GM12865 (cell line): ENCODE data around the gene B4GALT3.
"Not testable (repeated sequence)": the region's sequence is repeated elsewhere in the genome, so short reads cannot be mapped to it uniquely, and the experiment has no call there.

Experiments
- DNase-seq: peaks from one replicate; pipeline ENCODE4 v3.0.0; 2010; ENCODE audit warnings: low read depth
- H3K4me3 ChIP-seq: 2 replicates; pipeline ENCODE4 v1.5.1; 2011; ENCODE audit warnings: mild to moderate bottlenecking, low read depth, low read length, control low read depth
- TF ChIP-seq, protein P1 (sequence below): IDR thresholded peaks from 2 replicates; pipeline ENCODE4 v1.5.1; 2011; ENCODE audit warnings: low read length, control low read depth, low read depth, inconsistent platforms; ENCODE audit not compliant: insufficient read depth; ENCODE audit errors: missing control alignments

B4GALT3 gene

DNA sequence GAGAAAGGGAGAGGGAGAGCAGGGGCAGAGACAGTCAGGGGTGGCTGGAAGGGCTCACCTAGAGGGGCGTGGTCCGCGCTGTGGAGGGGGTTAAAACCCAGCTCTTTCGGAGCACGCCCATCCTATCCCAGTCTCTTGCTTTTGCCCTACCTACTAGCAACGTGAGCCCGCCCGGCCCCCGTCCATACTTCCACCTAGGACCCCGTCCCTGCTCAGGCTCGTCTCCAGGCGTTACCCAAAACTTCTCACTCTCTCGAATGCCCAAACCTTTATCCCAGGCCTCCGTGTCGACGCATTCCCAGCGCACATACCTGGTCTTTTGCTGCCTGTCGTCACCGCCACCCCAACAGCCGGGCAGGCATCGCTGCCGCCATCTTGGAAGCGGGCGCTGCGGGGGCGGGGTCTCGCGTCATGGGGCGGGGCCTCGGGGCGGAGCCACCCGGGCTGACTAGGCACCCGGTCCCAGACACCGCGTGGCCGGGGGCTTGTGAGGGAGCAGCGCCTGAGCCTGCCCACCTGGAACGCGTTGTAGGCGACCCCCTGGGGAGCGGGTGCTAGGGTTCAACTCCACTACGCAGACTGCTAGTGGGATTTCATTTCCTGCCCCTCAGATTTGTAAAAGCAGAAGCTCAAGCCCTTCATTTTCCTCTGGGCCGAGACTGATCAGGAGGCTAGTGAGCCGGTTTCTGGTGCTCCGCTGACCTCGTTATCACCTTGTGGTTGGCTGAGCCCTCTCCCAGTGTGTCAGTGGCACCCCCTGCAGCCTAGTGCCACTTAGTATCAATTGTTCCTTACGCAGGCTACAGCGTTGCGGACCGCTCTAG is at the start of gene B4GALT3:
Gene B4GALT3 (minus strand): TSS at position 396 of the 824 bp plus-strand sequence. CDS start 1,447 bp downstream, outside the sequence.
- TF ChIP-seq, protein P1, sequence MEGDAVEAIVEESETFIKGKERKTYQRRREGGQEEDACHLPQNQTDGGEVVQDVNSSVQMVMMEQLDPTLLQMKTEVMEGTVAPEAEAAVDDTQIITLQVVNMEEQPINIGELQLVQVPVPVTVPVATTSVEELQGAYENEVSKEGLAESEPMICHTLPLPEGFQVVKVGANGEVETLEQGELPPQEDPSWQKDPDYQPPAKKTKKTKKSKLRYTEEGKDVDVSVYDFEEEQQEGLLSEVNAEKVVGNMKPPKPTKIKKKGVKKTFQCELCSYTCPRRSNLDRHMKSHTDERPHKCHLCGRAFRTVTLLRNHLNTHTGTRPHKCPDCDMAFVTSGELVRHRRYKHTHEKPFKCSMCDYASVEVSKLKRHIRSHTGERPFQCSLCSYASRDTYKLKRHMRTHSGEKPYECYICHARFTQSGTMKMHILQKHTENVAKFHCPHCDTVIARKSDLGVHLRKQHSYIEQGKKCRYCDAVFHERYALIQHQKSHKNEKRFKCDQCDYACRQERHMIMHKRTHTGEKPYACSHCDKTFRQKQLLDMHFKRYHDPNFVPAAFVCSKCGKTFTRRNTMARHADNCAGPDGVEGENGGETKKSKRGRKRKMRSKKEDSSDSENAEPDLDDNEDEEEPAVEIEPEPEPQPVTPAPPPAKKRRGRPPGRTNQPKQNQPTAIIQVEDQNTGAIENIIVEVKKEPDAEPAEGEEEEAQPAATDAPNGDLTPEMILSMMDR: no peak
- peak; percentile 90 for DNase-seq
- H3K4me3 ChIP-seq: peak within 1 kb of the TSS; percentile 74

DNA sequence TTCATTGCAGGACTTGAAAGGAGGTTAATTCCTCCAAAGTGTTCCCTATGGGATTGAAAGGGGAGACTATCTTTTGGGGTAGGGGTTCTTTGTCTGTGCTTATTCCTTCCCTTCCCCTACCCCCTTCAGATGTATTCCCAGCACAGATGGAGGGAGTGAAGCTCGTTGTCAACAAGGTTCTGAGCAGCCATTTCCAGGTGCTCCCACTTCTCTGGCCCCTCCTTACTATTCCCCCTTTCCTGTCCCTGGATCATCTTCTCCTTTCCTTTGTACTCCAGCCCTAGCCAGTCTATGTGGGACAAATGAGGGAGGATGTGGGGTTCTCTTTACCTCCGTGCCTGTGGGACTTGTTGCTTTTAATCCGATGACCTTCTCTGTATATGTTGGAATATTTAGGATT is 49.5 kb upstream of the B4GALT3 start:
- no peak for DNase-seq
- TF ChIP-seq, protein P1: no peak
- H3K4me3 ChIP-seq: peak overlapping the region; percentile 63

DNA sequence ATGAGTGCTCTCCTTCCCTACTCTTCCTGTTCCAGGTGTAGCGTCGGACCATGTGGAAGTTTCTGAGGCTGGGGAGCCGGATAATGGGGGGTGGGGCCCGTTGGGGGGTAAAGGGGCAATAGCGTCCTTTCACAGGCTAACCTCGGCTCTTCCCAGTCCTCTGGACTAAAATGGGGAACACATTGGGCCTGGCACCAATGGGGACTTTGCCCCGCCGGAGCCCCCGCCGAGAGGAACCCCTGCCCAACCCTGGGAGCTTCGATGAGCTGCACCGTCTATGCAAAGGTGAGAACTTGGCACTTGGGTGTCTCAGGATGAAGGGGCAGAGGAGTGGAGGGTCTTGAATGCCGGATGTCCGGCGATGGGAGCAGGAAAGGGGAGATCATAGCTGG is 49.0 kb upstream of the B4GALT3 start:
- TF ChIP-seq, protein P1: no peak
- peak overlapping the region; percentile 63 for H3K4me3 ChIP-seq
- DNase-seq: peak; percentile 32

DNA sequence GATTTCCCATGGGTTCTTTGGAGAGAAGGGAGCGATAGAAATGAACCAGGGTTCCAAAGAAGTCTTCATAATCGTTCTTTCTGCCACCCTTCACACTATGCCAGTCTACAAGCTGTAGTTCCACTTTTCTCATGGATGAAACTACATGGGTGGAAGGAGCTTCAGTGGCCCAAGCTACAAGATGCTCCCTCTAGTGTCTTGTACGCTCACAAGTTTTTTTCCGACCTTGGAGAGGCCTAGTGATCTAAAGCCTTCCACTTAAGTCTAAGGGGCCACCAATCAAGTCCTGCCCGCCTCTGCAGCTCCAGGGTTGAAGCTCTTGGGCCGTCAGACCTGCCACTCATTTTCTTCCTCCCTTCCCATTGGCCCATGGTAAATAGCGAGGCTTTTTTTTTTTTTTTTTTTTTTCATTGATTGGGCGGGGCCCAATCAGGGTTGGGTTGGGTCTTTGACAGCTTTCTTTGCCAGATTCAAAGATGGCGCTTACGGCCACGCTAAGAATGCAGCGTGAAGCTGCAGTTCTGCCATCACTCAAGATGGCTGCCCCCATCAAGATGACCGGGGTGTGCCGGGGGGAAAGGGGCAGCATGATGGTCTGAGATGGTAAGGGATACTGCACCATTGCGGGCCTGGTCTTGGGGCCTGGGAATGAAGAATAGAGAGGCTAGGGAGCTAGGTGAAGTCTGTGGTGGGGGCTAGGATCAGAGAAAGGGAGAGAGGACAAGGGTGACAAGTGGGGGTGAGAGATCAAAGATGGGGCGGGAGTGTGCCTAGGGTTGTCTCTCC is 48.4 kb upstream of the B4GALT3 start, which contains the start of gene TOMM40L:
Gene TOMM40L (plus strand): TSS at position 527 of the 786 bp plus-strand sequence. CDS start 430 bp downstream, outside the sequence.
- H3K4me3 ChIP-seq: peak within 1 kb of the TSS; percentile 63
- DNase-seq: peak; percentile 99
- TF ChIP-seq, protein P1: peak; percentile 56

DNA sequence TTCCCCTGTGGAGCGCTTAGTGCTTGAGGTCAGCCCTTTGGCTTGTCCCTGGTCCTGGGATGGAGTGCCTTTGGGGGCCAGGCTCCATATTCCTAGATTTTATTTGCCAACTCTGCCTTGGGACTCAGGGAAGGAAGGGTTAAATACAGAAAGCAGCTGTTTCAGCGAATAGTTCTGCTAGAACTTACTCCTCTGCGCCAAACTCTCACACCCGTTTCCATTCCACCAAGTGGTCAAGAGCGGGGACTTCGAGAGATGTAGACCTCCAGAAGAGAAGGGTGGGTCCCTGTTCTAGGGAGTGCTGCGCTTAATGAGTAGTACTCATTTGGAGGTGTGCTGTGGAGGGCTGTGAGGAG is 47.8 kb upstream of the B4GALT3 start:
- no peak for DNase-seq
- no peak overlapping the region for H3K4me3 ChIP-seq

DNA sequence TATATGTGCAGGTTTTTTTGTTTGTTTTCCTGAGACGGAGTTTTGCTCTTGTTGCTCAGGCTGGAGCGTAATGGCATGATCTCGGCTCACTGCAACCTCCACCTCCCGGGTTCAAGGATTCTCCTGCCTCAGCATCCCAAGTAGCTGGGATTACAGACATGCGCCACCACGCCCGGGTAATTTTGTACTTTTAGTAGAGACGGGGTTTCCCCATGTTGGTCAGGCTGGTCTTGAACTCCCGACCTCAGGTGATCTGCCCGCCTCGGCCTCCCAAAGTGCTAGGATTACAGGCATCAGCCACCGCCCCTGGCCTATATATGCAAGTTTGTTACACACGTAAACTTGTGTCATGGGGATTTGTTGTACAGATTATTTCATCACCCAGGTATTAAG is 47.4 kb upstream of the B4GALT3 start:
- not testable (repeated sequence) for H3K4me3 ChIP-seq, DNase-seq

More for the DNA sequence above, 47.8 kb upstream of the B4GALT3 start:
- TF ChIP-seq, protein P1: no peak

DNA sequence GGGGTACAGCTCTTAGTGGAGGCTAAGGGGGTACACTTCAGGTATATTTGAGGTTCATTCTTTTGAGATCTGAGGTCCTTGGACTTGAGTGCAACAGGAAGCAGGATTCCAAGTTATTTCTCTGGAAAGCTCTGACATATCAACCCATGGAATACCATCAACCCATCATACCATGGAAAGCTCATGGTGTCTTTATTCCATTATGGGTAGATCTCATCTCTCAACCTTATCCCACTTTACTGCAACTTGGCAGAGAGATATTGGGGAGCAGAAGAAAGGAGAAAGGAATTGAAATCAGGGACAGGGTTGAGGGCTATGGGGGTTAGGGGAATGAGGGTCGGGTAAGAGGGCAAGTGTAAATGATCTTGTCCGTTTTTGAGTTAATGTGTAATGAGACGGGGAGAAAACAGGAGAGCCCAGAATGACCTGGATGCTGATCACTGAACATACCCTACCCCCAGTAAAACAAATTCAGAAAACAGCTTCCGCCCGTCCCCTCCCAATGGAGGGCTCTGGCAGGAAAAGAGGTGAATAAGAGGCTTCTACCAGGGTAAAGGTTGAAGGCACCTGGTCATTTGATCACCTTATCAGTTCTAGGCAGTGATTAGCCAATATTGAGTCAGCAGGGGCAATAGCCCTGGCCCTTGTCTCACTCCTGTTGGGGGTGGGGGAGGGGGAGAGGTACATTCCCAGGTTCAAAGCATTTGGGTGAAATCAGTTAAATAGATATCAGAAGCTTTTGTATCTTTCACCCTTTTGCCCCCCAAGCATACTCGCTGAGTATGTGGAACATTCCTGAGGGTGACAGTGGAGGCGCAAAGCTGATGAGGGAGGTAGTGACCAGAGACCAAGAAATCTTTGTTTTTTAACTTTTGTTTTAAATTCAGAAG is 46.7 kb upstream of the B4GALT3 start:
- TF ChIP-seq, protein P1: no peak
- no peak overlapping the region for H3K4me3 ChIP-seq
- DNase-seq: no peak
